EL (cell line): ENCODE results near the gene TATDN2.
A peak's percentile ranks its signal among the peaks of the same experiment; 100 is the strongest.
"Not testable (repeated sequence)": the region's sequence is repeated elsewhere in the genome, so short reads cannot be mapped to it uniquely, and the experiment has no call there.

Experiments
- DNase-seq: peaks from one replicate; pipeline ENCODE4 v3.0.0-alpha.2; 2016

The TATDN2 gene

GRCh38 chr3:10238345-10239183 is 9.7 kb upstream of the TATDN2 start:
- DNase-seq = no peak

- no peak for DNase-seq
Measured at GRCh38 chr3:10240799-10241198, 7.5 kb upstream of the TATDN2 start.

- peak; percentile 79 for DNase-seq
Measured at GRCh38 chr3:10242182-10243065, 5.8 kb upstream of the TATDN2 start.

- no peak for DNase-seq
Measured at GRCh38 chr3:10244009-10244408, 4.2 kb upstream of the TATDN2 start.

GRCh38 chr3:10245081-10245712 is 3.1 kb upstream of the TATDN2 start:
- DNase-seq = no peak

- DNase-seq = no peak
Measured at GRCh38 chr3:10247679-10248183, 528 bp upstream of the TATDN2 start.

- peak; percentile 56 for DNase-seq
Measured at GRCh38 chr3:10248984-10249748, 907 bp downstream of the TATDN2 start.

- no peak for DNase-seq
Measured at GRCh38 chr3:10249833-10250232, 1.6 kb downstream of the TATDN2 start.

GRCh38 chr3:10251006-10251405 is 2.7 kb downstream of the TATDN2 start:
- no peak for DNase-seq

GRCh38 chr3:10253731-10254130 is 5.5 kb downstream of the TATDN2 start:
- DNase-seq = no peak

- DNase-seq = no peak
Measured at GRCh38 chr3:10255835-10256234, 7.6 kb downstream of the TATDN2 start.

- DNase-seq = no peak
Measured at GRCh38 chr3:10259036-10259435, 10.8 kb downstream of the TATDN2 start.

GRCh38 chr3:10259798-10260197 is 11.5 kb downstream of the TATDN2 start:
- DNase-seq = no peak

- DNase-seq = no peak
Measured at GRCh38 chr3:10260211-10260701, 12.0 kb downstream of the TATDN2 start.

- DNase-seq = no peak
Measured at GRCh38 chr3:10262027-10262426, 13.8 kb downstream of the TATDN2 start.

GRCh38 chr3:10263646-10264363 is 15.5 kb downstream of the TATDN2 start:
- DNase-seq = peak; percentile 46

- no peak for DNase-seq
Measured at GRCh38 chr3:10265833-10266232, 17.6 kb downstream of the TATDN2 start.

GRCh38 chr3:10266936-10267335 is 18.7 kb downstream of the TATDN2 start:
- DNase-seq = not testable (repeated sequence)

GRCh38 chr3:10268116-10268515 is 19.9 kb downstream of the TATDN2 start:
- DNase-seq = no peak

GRCh38 chr3:10268930-10269329 is 20.7 kb downstream of the TATDN2 start:
- DNase-seq = no peak

- DNase-seq = no peak
Measured at GRCh38 chr3:10269443-10269842, 21.2 kb downstream of the TATDN2 start.

- DNase-seq = not testable (repeated sequence)
Measured at GRCh38 chr3:10272476-10272875, 24.2 kb downstream of the TATDN2 start.
